H1 (cell line): ENCODE data around the gene PIAS4. TPM values are rescaled to one million over a fixed set of nuclear protein-coding genes. Genes with fewer than 3 reads are reported as not detected.

Experiments
- ASH2L ChIP-seq: fragments of 200-600, 300-600 bp; sonication (generic); IDR thresholded peaks from one replicate; pipeline ENCODE4 v1.7.1; 2017; ENCODE audit warnings: low read length
- ATF2 ChIP-seq: IDR thresholded peaks from 2 replicates; pipeline ENCODE4 v1.6.1; 2012; ENCODE audit warnings: low read length, inconsistent platforms
- BRCA1 ChIP-seq: IDR thresholded peaks from 2 replicates; pipeline ENCODE4 v1.6.1; 2012; ENCODE audit warnings: low read depth, low read length, improper control_type of control experiment
- CEBPB ChIP-seq: IDR thresholded peaks from 2 replicates; pipeline ENCODE4 v1.6.1; 2012; ENCODE audit warnings: low read depth, low read length
- CTCF ChIP-seq, 3 experiments: IDR thresholded peaks; 1 replicate in 2 of 3; 2 replicates in 1 of 3; pipeline versions ENCODE4 v1.5.1 to v1.6.1; 2011; ENCODE audit warnings: low read length in 3 of 3, mild to moderate bottlenecking in 3 of 3, inconsistent platforms in 2 of 3, low read depth in 1 of 3, moderate library complexity in 1 of 3; ENCODE audit not compliant: insufficient read depth in 1 of 3; ENCODE audit errors: control extremely low read depth in 1 of 3
- EZH2 ChIP-seq: fragments of 200-600 bp; sonication (generic); IDR thresholded peaks from 2 replicates; pipeline ENCODE4 v1.7.1; 2012; ENCODE audit warnings: low read depth, mild to moderate bottlenecking, moderate library complexity, low read length, inconsistent platforms; ENCODE audit not compliant: severe bottlenecking
- GABPA ChIP-seq: IDR thresholded peaks from 2 replicates; pipeline ENCODE4 v1.6.1; 2011; ENCODE audit warnings: mild to moderate bottlenecking, low read length, moderate library complexity, borderline replicate concordance; ENCODE audit not compliant: insufficient read depth
- HDAC2 ChIP-seq, 2 experiments: fragments of 300-600 bp in 1 of 2; sonication (generic) in 1 of 2; IDR thresholded peaks; 2 replicates each; pipeline ENCODE4 v1.6.1; 2011 to 2012; ENCODE audit warnings: low read depth in 2 of 2, low read length in 2 of 2, mild to moderate bottlenecking in 2 of 2, moderate library complexity in 2 of 2, borderline replicate concordance in 1 of 2, inconsistent platforms in 1 of 2
- HDAC6 ChIP-seq: IDR thresholded peaks from one replicate; pipeline ENCODE4 v1.7.1; 2012; ENCODE audit warnings: low read depth, mild to moderate bottlenecking, inconsistent platforms, low read length, moderate library complexity
- JUN ChIP-seq: IDR thresholded peaks from 2 replicates; pipeline ENCODE4 v1.6.1; 2011; ENCODE audit warnings: low read depth, mild to moderate bottlenecking, improper control_type of control experiment, low read length
- MAX ChIP-seq: IDR thresholded peaks from 2 replicates; pipeline ENCODE4 v1.6.1; 2012; ENCODE audit warnings: inconsistent platforms
- NANOG ChIP-seq: IDR thresholded peaks from 2 replicates; pipeline ENCODE4 v1.6.1; 2011; ENCODE audit warnings: low read length, low read depth, mild to moderate bottlenecking, inconsistent platforms; ENCODE audit not compliant: insufficient read depth, poor library complexity, severe bottlenecking
- PHF8 ChIP-seq: fragments of 200-600 bp; sonication (generic); conservative IDR thresholded peaks from 2 replicates; pipeline ENCODE4 v1.7.1; 2012; ENCODE audit warnings: low read depth, mild to moderate bottlenecking, inconsistent platforms, low read length, moderate library complexity
- POLR2A ChIP-seq, 2 experiments: IDR thresholded peaks; 1 replicate in 1 of 2; 2 replicates in 1 of 2; pipeline ENCODE4 v1.6.1; 2011; ENCODE audit warnings: low read depth in 2 of 2, low read length in 2 of 2, mild to moderate bottlenecking in 2 of 2; ENCODE audit errors: control extremely low read depth in 1 of 2
- POLR2AphosphoS5 ChIP-seq: IDR thresholded peaks from 2 replicates; pipeline ENCODE4 v1.6.1; 2011; ENCODE audit warnings: low read depth, low read length
- RNF2 ChIP-seq: fragments of 200-900, 300-1000 bp; sonication (generic); IDR thresholded peaks from 2 replicates; pipeline ENCODE4 v1.7.1; 2016; ENCODE audit warnings: borderline replicate concordance, low read depth, mild to moderate bottlenecking, antibody characterized with exemption, low read length; ENCODE audit not compliant: poor library complexity, severe bottlenecking; ENCODE audit errors: missing control alignments
- SIRT6 ChIP-seq: IDR thresholded peaks from one replicate; pipeline ENCODE4 v1.7.1; 2012; ENCODE audit warnings: low read length, inconsistent platforms
- TAF1 ChIP-seq: IDR thresholded peaks from 2 replicates; pipeline ENCODE4 v1.6.1; 2011; ENCODE audit warnings: mild to moderate bottlenecking, low read depth, low read length
- polyA plus RNA-seq, 7 experiments: library from polyadenylated mRNA; depleted of rRNA in 3 of 7; stranded (reverse) in 5 of 7; unstranded in 2 of 7; fragments of >200 nt in 5 of 7; fragments of 200-250 nt in 2 of 7; gene quantifications; 1 replicate in 5 of 7; 2 replicates in 1 of 7; 4 replicates in 1 of 7; pipeline versions ENCODE4 v1.2.1 to v1.2.3, GENCODE V29; 2011 to 2013; ENCODE audit warnings: missing spikeins in 2 of 7, mixed read lengths in 2 of 7
- total RNA-seq: library from RNA; stranded (reverse); fragmentation: NEBNext Ultra II Directional; extraction: Animal tissue kit (Norgen Biotek cat#: 25700); gene quantifications from 2 replicates; pipeline ENCODE4 v1.2.1, GENCODE V29; 2021

PIAS4 gene
- total and polyA plus RNA-seq, 2 of the 8 experiments (the other 6 are each of a cell fraction or from before 2014, with no cell fraction given) = 30.2 to 51.4 TPM

- TF ChIP-seq SIRT6 (no peak), NANOG (no peak), POLR2A (IDR thresholded peaks at IDR 0.05; ENCODE audit: control extremely low read depth in 1 of 2, low read depth in 2 of 2, low read length in 2 of 2) (peak; percentile 37 to 71), JUN (peak; percentile 100), HDAC6 (no peak), POLR2AphosphoS5 (no peak), MAX (peak; percentile 59; the same call in 1 of the 2 replicates), CTCF (IDR thresholded peaks at IDR 0.05; ENCODE audit: control extremely low read depth in 1 of 3, insufficient read depth in 1 of 3, low read depth in 1 of 3, low read length in 3 of 3) (peak in 1 of 3 experiments; percentile 1; a peak in 1 of 4 replicates), CEBPB (peak; percentile 64; the same call in 1 of the 2 replicates), RNF2 (no peak), PHF8 (no peak), HDAC2 (IDR thresholded peaks at IDR 0.05; ENCODE audit: borderline replicate concordance in 1 of 2, low read depth in 2 of 2, low read length in 2 of 2) (0 out of 4 replicates have a peak, but pooled peaks of 1 of the 2 experiments have one; percentile 23), BRCA1 (no peak), EZH2 (no peak), GABPA (no peak), ATF2 (peak; percentile 100), ASH2L (peak; percentile 29), TAF1 (no peak; the same call in 1 of the 2 replicates)
Observed at GRCh38 chr19:3968556-3969434, 38.7 kb upstream of the PIAS4 start (continued).
